ENCODE measurements around the gene OR6C75. TPM values are rescaled to one million over a fixed set of nuclear protein-coding genes. Genes with fewer than 3 reads are reported as not detected.
"Not testable (repeated sequence)": the region's sequence is repeated elsewhere in the genome, so short reads cannot be mapped to it uniquely, and the experiment has no call there.

The OR6C75 gene
- not detected for total RNA-seq

DNA sequence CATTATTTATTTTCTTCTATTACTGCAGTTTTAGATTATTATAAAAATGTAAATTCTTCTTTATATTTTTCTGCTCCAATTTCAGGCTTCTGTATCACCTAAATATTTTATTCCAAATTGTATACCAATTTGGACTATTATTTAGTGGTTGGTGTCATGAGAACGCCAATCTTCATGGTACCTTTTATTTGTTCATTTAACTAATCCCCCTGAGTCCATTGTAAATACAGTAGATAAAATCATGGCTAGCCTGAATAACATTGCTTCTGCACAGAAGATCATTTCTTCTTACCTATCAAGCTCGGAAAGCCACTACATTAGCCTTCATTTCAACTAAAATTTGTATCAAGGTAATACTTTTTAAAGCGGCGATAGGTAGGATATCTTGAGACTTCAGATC, at the start of gene OR6C75:
OR6C75 (plus strand) TSS at position 301 of the 400 bp plus-strand sequence. CDS start 2,136 bp downstream, outside the sequence.
- FAIRE-seq = no peak

GRCh38 chr12:55314043-55314442, 48.7 kb upstream of the OR6C75 start, which contains the start of gene OR6C1:
OR6C1 (plus strand) TSS chr12:55314343; CDS start chr12:55320600, 6,257 bp downstream.
- DNase-seq (ENCODE audit: low spot score in 2 of 2) (no peak), FAIRE-seq (no peak)

More for the DNA sequence above, at the start of gene OR6C75:
- DNase-seq (ENCODE audit: low spot score in 2 of 2) = no peak

- FAIRE-seq = no peak
Observed at GRCh38 chr12:55320201-55320600, 42.6 kb upstream of the OR6C75 start.

DNA sequence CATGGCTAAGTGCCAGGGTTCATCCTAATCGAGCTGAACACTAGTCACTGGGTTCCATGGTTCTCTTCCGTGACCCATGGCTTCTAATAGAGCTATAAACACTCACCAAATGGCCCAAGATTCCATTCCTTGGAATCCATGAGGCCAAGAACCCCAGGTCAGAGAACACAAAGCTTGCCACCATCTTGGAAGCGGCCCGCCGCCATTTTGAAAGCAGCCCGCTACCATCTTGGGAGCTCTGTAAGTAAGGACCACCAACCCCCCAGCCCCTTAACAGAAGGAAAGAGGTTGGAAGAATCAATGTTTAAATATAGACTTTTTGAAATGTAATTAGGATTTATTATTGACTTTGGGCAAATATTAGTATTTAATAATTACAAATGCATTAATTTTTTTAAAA, 37.0 kb upstream of the OR6C75 start:
- not testable (repeated sequence) for DNase-seq (ENCODE audit: low spot score in 2 of 2); FAIRE-seq

More at GRCh38 chr12:55320201-55320600, 42.6 kb upstream of the OR6C75 start:
- DNase-seq (ENCODE audit: low spot score in 2 of 2) = no peak

- FAIRE-seq (no peak), DNase-seq (ENCODE audit: low spot score in 2 of 2) (no peak)
Observed at GRCh38 chr12:55330446-55330845, 32.3 kb upstream of the OR6C75 start, which contains the start of gene OR6C3. OR6C3 (plus strand) TSS chr12:55330746; CDS start chr12:55331701, 955 bp downstream.

- no peak for FAIRE-seq
- no peak for DNase-seq (ENCODE audit: low spot score in 2 of 2)
Observed at GRCh38 chr12:55336002-55336401, 26.8 kb upstream of the OR6C75 start.

GRCh38 chr12:55355338-55355737, 7.4 kb upstream of the OR6C75 start:
- FAIRE-seq; DNase-seq (ENCODE audit: low spot score in 2 of 2): not testable (repeated sequence)

DNA sequence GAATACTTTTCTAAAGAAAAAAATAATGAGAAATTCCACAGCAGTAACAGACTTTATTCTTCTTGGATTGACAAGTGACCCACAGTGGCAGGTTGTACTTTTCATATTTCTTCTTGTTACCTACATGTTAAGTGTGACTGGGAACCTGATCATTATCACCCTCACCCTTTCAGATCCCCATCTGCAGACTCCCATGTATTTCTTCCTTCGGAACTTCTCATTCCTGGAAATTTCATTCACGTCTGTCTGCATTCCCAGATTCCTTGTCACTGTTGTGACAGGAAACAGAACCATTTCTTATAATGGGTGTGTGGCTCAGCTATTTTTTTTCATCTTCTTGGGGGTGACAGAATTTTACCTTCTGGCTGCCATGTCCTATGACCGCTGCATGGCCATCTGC, 2.3 kb downstream of the OR6C75 start:
- FAIRE-seq (no peak), DNase-seq (ENCODE audit: low spot score in 2 of 2) (no peak)

DNA sequence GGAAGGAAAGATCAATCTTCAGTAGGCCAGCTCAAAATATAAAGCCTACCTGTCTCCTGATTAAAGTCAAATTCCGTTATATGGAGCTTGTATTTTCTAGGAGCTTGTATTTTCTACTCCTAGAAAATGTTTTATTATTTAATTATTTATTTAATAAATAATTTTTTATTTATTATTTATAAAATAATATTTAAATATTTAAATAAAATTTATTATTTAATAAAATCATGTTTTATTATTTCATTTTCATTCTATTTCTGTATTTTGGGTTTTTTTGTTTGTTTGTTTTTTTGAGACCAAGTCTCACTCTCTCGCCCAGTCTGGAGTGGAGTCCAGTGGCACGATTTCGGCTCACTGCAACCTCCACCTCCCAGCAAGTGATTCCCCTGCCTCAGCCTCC, 9.7 kb downstream of the OR6C75 start:
- DNase-seq (ENCODE audit: low spot score in 2 of 2) = no peak
- peak; percentile 34 for FAIRE-seq

DNA sequence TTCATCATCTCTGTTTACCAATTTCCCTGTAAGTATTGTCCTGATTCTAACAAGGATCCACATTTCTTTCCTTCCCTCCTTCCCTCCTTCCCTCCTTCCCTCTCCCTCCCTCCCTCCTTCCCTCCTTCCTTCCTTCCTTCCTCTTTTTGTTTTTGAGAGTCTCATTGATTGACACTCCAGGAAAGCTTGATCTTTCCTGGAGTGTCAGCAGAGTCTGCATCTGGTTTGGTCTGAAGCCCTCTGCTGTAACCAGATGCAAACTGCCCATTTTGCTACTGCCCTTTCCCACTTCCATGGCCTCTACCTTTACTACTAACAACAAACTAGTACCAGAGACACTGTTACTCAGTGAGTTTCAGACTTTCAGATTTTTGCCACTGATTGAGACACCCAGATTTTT, 23.1 kb downstream of the OR6C75 start:
- FAIRE-seq (no peak), DNase-seq (ENCODE audit: low spot score in 2 of 2) (no peak)

- no peak for DNase-seq (ENCODE audit: low spot score in 2 of 2)
- FAIRE-seq = no peak
Observed at GRCh38 chr12:55392032-55392795, 29.4 kb downstream of the OR6C75 start.

GRCh38 chr12:55396326-55396725, 33.6 kb downstream of the OR6C75 start:
- DNase-seq (ENCODE audit: low spot score in 2 of 2) (no peak), FAIRE-seq (no peak)

DNA sequence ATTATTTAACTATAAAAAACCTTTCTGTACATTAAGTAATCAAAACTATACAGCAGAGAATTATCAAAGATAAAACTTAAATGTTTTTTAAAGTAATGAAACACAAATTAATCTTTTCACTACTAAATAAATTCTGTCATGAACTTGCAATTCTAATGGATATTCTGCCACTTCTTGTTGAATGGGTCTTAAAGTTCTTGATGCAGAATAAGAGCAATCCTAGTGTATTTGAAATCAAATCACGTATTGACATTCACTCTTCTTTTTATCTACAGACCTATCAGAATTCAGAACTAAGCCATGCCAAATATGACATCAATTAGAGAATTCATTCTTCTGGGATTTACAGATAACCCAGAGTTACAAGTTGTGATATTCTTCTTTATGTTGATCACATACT, 37.5 kb downstream of the OR6C75 start, which contains the start of gene OR6C65:
OR6C65 (plus strand) TSS at position 301 of the 400 bp plus-strand sequence; CDS start at position 301, 0 bp downstream.
- DNase-seq (ENCODE audit: low spot score in 2 of 2) (no peak), FAIRE-seq (peak; percentile 23)

- DNase-seq (ENCODE audit: low spot score in 2 of 2) (no peak), FAIRE-seq (no peak)
Observed at GRCh38 chr12:55407866-55408265, 45.1 kb downstream of the OR6C75 start.

DNA sequence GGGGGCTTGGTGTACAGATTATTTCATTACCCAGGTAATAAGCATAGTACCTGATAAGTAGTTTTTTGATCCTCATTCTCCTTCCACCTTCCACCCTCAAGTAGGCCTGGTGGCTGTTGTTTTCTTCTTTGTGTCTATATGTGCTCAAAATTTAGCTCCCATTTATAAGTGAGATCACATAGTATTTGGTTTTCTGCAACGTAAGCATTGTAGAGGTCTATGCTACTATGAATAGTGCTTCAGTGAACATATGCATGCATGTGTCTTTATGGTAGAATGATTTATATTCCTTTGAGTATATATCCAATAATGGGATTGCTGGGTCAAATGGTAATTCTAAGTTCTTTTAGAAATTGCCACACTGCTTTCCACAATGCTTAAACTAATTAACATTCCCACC, 46.4 kb downstream of the OR6C75 start:
- not testable (repeated sequence) for DNase-seq (ENCODE audit: low spot score in 2 of 2); FAIRE-seq

- not testable (repeated sequence) for DNase-seq (ENCODE audit: low spot score in 2 of 2); FAIRE-seq
Observed at GRCh38 chr12:55412138-55412537, 49.4 kb downstream of the OR6C75 start.

DNA sequence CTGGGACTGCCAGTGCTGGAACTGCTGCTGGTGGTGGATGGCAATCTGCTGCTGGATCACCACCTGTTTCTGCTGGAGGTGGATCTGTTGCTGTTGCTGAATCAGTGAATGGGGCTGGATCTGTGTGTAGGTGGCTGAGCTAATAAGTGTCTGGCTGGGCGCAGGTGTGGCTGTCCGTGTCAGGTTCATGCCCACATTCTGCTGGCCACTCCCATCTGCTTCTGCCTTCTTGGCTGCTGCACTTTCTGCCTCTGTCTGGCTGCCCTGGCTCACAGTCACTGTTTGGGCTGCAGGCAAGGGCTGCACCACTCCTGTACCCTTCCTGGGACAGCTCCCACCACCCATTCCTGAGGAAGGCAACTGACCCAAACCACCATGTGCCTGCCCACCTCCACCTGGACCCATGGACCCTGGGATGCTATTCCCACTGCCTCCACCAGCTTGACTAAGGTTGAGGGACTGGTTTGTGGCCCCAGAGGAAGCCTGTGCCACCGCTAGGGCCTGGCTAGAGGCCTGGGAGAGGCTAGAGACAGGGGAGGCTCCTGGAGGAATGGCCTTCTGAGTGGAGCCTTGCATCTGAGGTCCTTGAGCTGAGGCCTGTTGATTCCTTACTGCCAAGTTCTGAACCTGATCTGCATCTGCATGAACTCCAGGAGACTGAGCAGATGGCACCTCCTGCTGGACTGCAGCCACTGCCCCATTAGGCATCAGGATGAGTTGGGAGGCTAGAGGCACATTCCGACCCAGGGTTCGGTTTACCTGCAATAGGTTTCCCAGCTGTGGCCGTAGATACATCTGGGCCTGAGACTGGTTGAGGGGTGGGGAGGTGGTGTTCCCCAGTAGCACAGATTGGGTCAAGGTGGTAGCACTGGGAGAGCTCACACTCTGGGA, 51.0 kb downstream of the OR6C75 start:
- not testable (repeated sequence) for FAIRE-seq; DNase-seq (ENCODE audit: low spot score in 2 of 2)

GRCh38 chr12:55414396-55414823, 51.6 kb downstream of the OR6C75 start:
- not testable (repeated sequence) for DNase-seq (ENCODE audit: low spot score in 2 of 2); FAIRE-seq

DNA sequence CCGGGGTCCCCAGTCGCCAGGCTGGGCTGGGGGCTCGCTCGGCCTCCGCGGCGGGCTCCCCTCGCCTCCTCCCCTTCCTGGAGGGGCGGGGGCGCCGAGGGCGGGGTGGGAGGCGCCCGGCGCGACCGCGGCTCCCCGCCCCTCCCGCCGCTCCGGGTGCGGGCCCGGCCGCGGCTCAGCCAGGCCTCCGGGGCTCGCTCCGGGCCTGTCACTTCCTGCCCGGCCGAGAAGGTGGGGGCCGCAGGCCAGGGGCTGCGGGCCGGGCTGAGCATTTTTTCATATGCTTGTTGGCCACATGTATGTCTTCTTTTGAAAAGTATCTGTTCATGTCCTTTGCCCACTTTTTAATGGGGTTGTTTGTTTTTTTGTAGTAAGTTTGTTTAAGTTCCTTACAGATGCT, 52.1 kb downstream of the OR6C75 start:
- DNase-seq (ENCODE audit: low spot score in 2 of 2); FAIRE-seq: not testable (repeated sequence)

GRCh38 chr12:55416961-55417360, 54.2 kb downstream of the OR6C75 start:
- DNase-seq (ENCODE audit: low spot score in 2 of 2) (no peak), FAIRE-seq (no peak)
